ENCODE results near the gene DEXI. TPM values are rescaled to one million over a fixed set of nuclear protein-coding genes. Genes with fewer than 3 reads are reported as not detected.
A peak's percentile ranks its signal among the peaks of the same experiment; 100 is the strongest.

Gene DEXI
- 29.2 and 47.1 TPM in 2 replicates for total RNA-seq

- DNase-seq (ENCODE audit: low read depth), result peak; percentile 64
Observed at GRCh38 chr16:10942352-10943063, at the start of gene DEXI. Gene DEXI (minus strand): TSS chr16:10942468. CDS start chr16:10942005, 463 bp downstream.

GRCh38 chr16:10990378-10990777 lies 48.1 kb upstream of the DEXI start:
- DNase-seq (ENCODE audit: low read depth), result no peak

- no peak for DNase-seq (ENCODE audit: low read depth)
Observed at GRCh38 chr16:10989559-10989958, 47.3 kb upstream of the DEXI start.

GRCh38 chr16:10988879-10989278 lies 46.6 kb upstream of the DEXI start:
- no peak for DNase-seq (ENCODE audit: low read depth)

GRCh38 chr16:10988164-10988803 lies 46.0 kb upstream of the DEXI start:
- no peak for DNase-seq (ENCODE audit: low read depth)

- DNase-seq (ENCODE audit: low read depth), result no peak
Observed at GRCh38 chr16:10987361-10988163, 45.3 kb upstream of the DEXI start.

- no peak for DNase-seq (ENCODE audit: low read depth)
Observed at GRCh38 chr16:10984509-10984908, 42.2 kb upstream of the DEXI start.

- DNase-seq (ENCODE audit: low read depth), result no peak
Observed at GRCh38 chr16:10983159-10983558, 40.9 kb upstream of the DEXI start.

GRCh38 chr16:10982465-10983150 lies 40.3 kb upstream of the DEXI start:
- DNase-seq (ENCODE audit: low read depth), result no peak

GRCh38 chr16:10981697-10982216 lies 39.5 kb upstream of the DEXI start:
- DNase-seq (ENCODE audit: low read depth), result no peak

- no peak for DNase-seq (ENCODE audit: low read depth)
Observed at GRCh38 chr16:10980813-10981212, 38.5 kb upstream of the DEXI start.

GRCh38 chr16:10979717-10980601 lies 37.7 kb upstream of the DEXI start:
- DNase-seq (ENCODE audit: low read depth), result no peak

- DNase-seq (ENCODE audit: low read depth), result no peak
Observed at GRCh38 chr16:10978871-10979446, 36.7 kb upstream of the DEXI start.

GRCh38 chr16:10978124-10978523 lies 35.9 kb upstream of the DEXI start:
- no peak for DNase-seq (ENCODE audit: low read depth)

- DNase-seq (ENCODE audit: low read depth), result no peak
Observed at GRCh38 chr16:10976634-10977033, 34.4 kb upstream of the DEXI start.

- no peak for DNase-seq (ENCODE audit: low read depth)
Observed at GRCh38 chr16:10972819-10973464, 30.7 kb upstream of the DEXI start.

GRCh38 chr16:10972108-10972818 lies 30.0 kb upstream of the DEXI start:
- no peak for DNase-seq (ENCODE audit: low read depth)

- peak; percentile 84 for DNase-seq (ENCODE audit: low read depth)
Observed at GRCh38 chr16:10971560-10971961, 29.3 kb upstream of the DEXI start.

- no peak for DNase-seq (ENCODE audit: low read depth)
Observed at GRCh38 chr16:10970065-10970464, 27.8 kb upstream of the DEXI start.
